GM06990 (cell line): ENCODE data around the gene TMED5.
A peak's percentile ranks its signal among the peaks of the same experiment; 100 is the strongest.
"Not testable (repeated sequence)": the region's sequence is repeated elsewhere in the genome, so short reads cannot be mapped to it uniquely, and the experiment has no call there.

Experiments used
- DNase-seq: peaks from one replicate; pipeline ENCODE4 v3.0.0-alpha.2; 2011; ENCODE audit not compliant: insufficient read length; ENCODE audit errors: extremely low read depth
- H3K27me3 ChIP-seq: replicated peaks from 2 replicates; pipeline ENCODE4 v1.6.0; 2011; ENCODE audit warnings: low read length; ENCODE audit not compliant: control insufficient read depth, insufficient read depth
- H3K36me3 ChIP-seq: 2 replicates; pipeline ENCODE4 v1.5.1; 2011; ENCODE audit warnings: low read length; ENCODE audit not compliant: control insufficient read depth, insufficient read depth
- H3K4me3 ChIP-seq: replicated peaks from 2 replicates; pipeline ENCODE4 v1.5.1; 2011; ENCODE audit warnings: low read depth, mild to moderate bottlenecking, control low read depth, low read length
- CTCF ChIP-seq: IDR thresholded peaks from 2 replicates; pipeline ENCODE4 v1.5.1; 2011; ENCODE audit warnings: low read length, control low read depth, mild to moderate bottlenecking, inconsistent platforms; ENCODE audit not compliant: insufficient read depth, poor library complexity, severe bottlenecking

The TMED5 gene

GRCh38 chr1:93178418-93178817, 1.8 kb downstream of the TMED5 start:
- H3K4me3 ChIP-seq, result peak overlapping the region; percentile 100
- H3K36me3 ChIP-seq, result peaks cover 2% of the 10 kb centered on the region
- no peak for TF ChIP-seq CTCF
- DNase-seq, result no peak
- no peaks in the 10 kb centered on the region for H3K27me3 ChIP-seq

- Histone ChIP-seq H3K4me3 (peak overlapping the region; percentile 100), H3K27me3 (no peaks in the 10 kb centered on the region), H3K36me3 (peaks cover 2% of the 10 kb centered on the region)
- DNase-seq, result no peak
- TF ChIP-seq CTCF, result no peak
These were observed 2.2 kb downstream of the TMED5 start for GRCh38 chr1:93177991-93178390.

- H3K27me3 ChIP-seq, DNase-seq, H3K4me3 ChIP-seq, H3K36me3 ChIP-seq: not testable (repeated sequence)
These were observed 5.6 kb downstream of the TMED5 start for GRCh38 chr1:93174638-93175037.

- H3K36me3 ChIP-seq, result peaks cover 2% of the 10 kb centered on the region
- TF ChIP-seq CTCF, result no peak
- H3K4me3 ChIP-seq, result no peak overlapping the region
- no peak for DNase-seq
- H3K27me3 ChIP-seq, result no peaks in the 10 kb centered on the region
These were observed 7.4 kb downstream of the TMED5 start for GRCh38 chr1:93172778-93173177.

GRCh38 chr1:93171549-93172034, 8.6 kb downstream of the TMED5 start:
- DNase-seq, result no peak
- TF ChIP-seq CTCF, result no peak
- Histone ChIP-seq H3K36me3 (peaks cover 2% of the 10 kb centered on the region), H3K4me3 (no peak overlapping the region), H3K27me3 (no peaks in the 10 kb centered on the region)

GRCh38 chr1:93170141-93170678, 10.0 kb downstream of the TMED5 start:
- H3K4me3 ChIP-seq, H3K27me3 ChIP-seq, DNase-seq, H3K36me3 ChIP-seq: not testable (repeated sequence)

GRCh38 chr1:93167006-93167405, 13.2 kb downstream of the TMED5 start:
- no peak for DNase-seq
- H3K36me3 ChIP-seq, result no peaks in the 10 kb centered on the region; the same call in 1 of the 2 replicates
- no peaks in the 10 kb centered on the region for H3K27me3 ChIP-seq
- H3K4me3 ChIP-seq, result no peak overlapping the region
- no peak for TF ChIP-seq CTCF

GRCh38 chr1:93165895-93166294, 14.3 kb downstream of the TMED5 start:
- not testable (repeated sequence) for DNase-seq, H3K27me3 ChIP-seq, H3K36me3 ChIP-seq, H3K4me3 ChIP-seq
